GM23338 (cell line): ENCODE results near the gene FBXO46. TPM values are rescaled to one million over a fixed set of nuclear protein-coding genes. Genes with fewer than 3 reads are reported as not detected.

Experiments
- ATAC-seq: fragments of 200-7000 bp; cut with Tn5 transposase; 3 replicates; pipeline ENCODE4 v1.9.1; 2020
- DNase-seq: peaks from one replicate; pipeline ENCODE4 v3.0.0-alpha.2; 2015; ENCODE audit warnings: low spot score
- H2AFZ ChIP-seq: fragments of 200-600 bp; sonication (generic); 2 replicates; pipeline ENCODE4 v1.8.0; 2016; ENCODE audit warnings: antibody characterized with exemption, mild to moderate bottlenecking, moderate library complexity
- H3F3A ChIP-seq: fragments of 200-600 bp; sonication (generic); replicated peaks from 2 replicates; pipeline ENCODE4 v1.8.0; 2017; ENCODE audit warnings: antibody characterized with exemption, mixed run types, low read depth
- H3K27ac ChIP-seq: fragments of 200-600 bp; sonication (generic); 2 replicates; pipeline ENCODE4 v1.6.1; 2016; ENCODE audit warnings: low read depth
- H3K27me3 ChIP-seq: fragments of 200-600 bp; sonication (generic); 2 replicates; pipeline ENCODE4 v1.8.0; 2016; ENCODE audit warnings: mild to moderate bottlenecking, mixed run types, moderate library complexity; ENCODE audit not compliant: insufficient read depth
- H3K36me3 ChIP-seq: fragments of 200-600 bp; sonication (generic); 2 replicates; pipeline ENCODE4 v1.8.0; 2016; ENCODE audit warnings: mild to moderate bottlenecking; ENCODE audit not compliant: insufficient read depth
- H3K4me1 ChIP-seq: fragments of 200-600 bp; sonication (generic); 2 replicates; pipeline ENCODE4 v1.8.0; 2016; ENCODE audit warnings: mild to moderate bottlenecking, moderate library complexity; ENCODE audit not compliant: insufficient read depth
- H3K4me2 ChIP-seq: fragments of 200-600 bp; sonication (generic); 2 replicates; pipeline ENCODE4 v1.7.1; 2017; ENCODE audit warnings: mixed run types
- H3K4me3 ChIP-seq: fragments of 200-600 bp; sonication (generic); 2 replicates; pipeline ENCODE4 v1.6.1; 2016; ENCODE audit warnings: mixed run types
- H3K79me2 ChIP-seq: fragments of 200-600 bp; sonication (generic); replicated peaks from 2 replicates; pipeline ENCODE4 v1.8.0; 2017; ENCODE audit warnings: mild to moderate bottlenecking; ENCODE audit not compliant: insufficient read depth
- H3K9me2 ChIP-seq: fragments of 200-600 bp; sonication (generic); 2 replicates; pipeline ENCODE4 v1.8.0; 2017; ENCODE audit not compliant: insufficient read depth
- H4K20me1 ChIP-seq: fragments of 200-600 bp; sonication (generic); replicated peaks from 2 replicates; pipeline ENCODE4 v1.8.0; 2017; ENCODE audit warnings: mild to moderate bottlenecking; ENCODE audit not compliant: insufficient read depth
- H3K27ac Mint-ChIP-seq: 2 replicates; pipeline ENCODE4 v1.8.0; 2020; ENCODE audit warnings: inconsistent platforms, mild to moderate bottlenecking, moderate library complexity, mixed read lengths
- H3K27me3 Mint-ChIP-seq: 3 replicates; pipeline ENCODE4 v1.8.0; 2022; ENCODE audit warnings: low read depth, mild to moderate bottlenecking, moderate library complexity, mixed read lengths, inconsistent platforms; ENCODE audit not compliant: insufficient read depth, poor library complexity
- H3K36me3 Mint-ChIP-seq: 3 replicates; pipeline ENCODE4 v1.8.0; 2021; ENCODE audit warnings: low read depth, mild to moderate bottlenecking, inconsistent platforms, moderate library complexity, mixed read lengths
- H3K4me1 Mint-ChIP-seq: 3 replicates; pipeline ENCODE4 v1.8.0; 2020; ENCODE audit warnings: mild to moderate bottlenecking, inconsistent platforms, mixed read lengths
- H3K4me3 Mint-ChIP-seq: 3 replicates; pipeline ENCODE4 v1.8.0; 2021; ENCODE audit warnings: moderate library complexity, mild to moderate bottlenecking, inconsistent platforms, mixed read lengths
- H3K9me3 Mint-ChIP-seq: 3 replicates; pipeline ENCODE4 v1.8.0; 2020; ENCODE audit warnings: moderate library complexity, mild to moderate bottlenecking, inconsistent platforms, mixed read lengths
- CREB1 ChIP-seq: fragments of 250-450 bp; sonication (Bioruptor Pico); IDR thresholded peaks from 2 replicates; pipeline ENCODE4 v1.5.0; 2020; ENCODE audit warnings: low read depth, mild to moderate bottlenecking, moderate library complexity
- EZH2 ChIP-seq: fragments of 200-600 bp; sonication (generic); IDR thresholded peaks from one replicate; pipeline ENCODE4 v1.8.0; 2017; ENCODE audit warnings: antibody characterized with exemption, mild to moderate bottlenecking, low read depth; ENCODE audit not compliant: unreplicated experiment
- EZH2phosphoT487 ChIP-seq: fragments of 200-600 bp; sonication (generic); IDR thresholded peaks from one replicate; pipeline ENCODE4 v1.8.1; 2018; ENCODE audit warnings: antibody characterized with exemption; ENCODE audit not compliant: unreplicated experiment
- JUNB ChIP-seq: IDR thresholded peaks from one replicate; pipeline ENCODE4 v1.6.1; 2016; ENCODE audit warnings: antibody characterized with exemption; ENCODE audit not compliant: unreplicated experiment
- NANOG ChIP-seq: IDR thresholded peaks from 2 replicates; pipeline ENCODE4 v1.6.1; 2016; ENCODE audit warnings: antibody characterized with exemption, borderline replicate concordance
- ZNF114 ChIP-seq: fragments of 250-450 bp; sonication (Bioruptor Pico); IDR thresholded peaks from 2 replicates; pipeline ENCODE4 v1.5.0; 2020; ENCODE audit warnings: mild to moderate bottlenecking, moderate library complexity
- polyA plus RNA-seq: library from polyadenylated mRNA; unstranded; fragments of >200 nt; fragmentation: Nextera tagmentation; extraction: Ambion mirVana; gene quantifications from 2 replicates; pipeline ENCODE4 v1.2.1, GENCODE V29; 2016
- total RNA-seq: library from RNA; depleted of rRNA; stranded (reverse); fragments of >200 nt; shearing (Covaris generic); gene quantifications from 2 replicates; pipeline ENCODE4 v1.2.3, GENCODE V29; 2014
- TF ChIP-seq, protein P1 (sequence below): IDR thresholded peaks from one replicate; pipeline ENCODE4 v1.6.1; 2018; ENCODE audit warnings: antibody characterized with exemption; ENCODE audit not compliant: unreplicated experiment
- TF ChIP-seq, protein P2 (sequence below), 2 experiments: fragments of 200-600 bp in 1 of 2; sonication (generic) in 1 of 2; conservative IDR thresholded peaks; 2 replicates each; pipeline versions ENCODE4 v1.5.1 to v1.6.1; 2016 to 2017; ENCODE audit warnings: antibody characterized with exemption in 2 of 2, low read depth in 2 of 2, mild to moderate bottlenecking in 2 of 2, moderate library complexity in 1 of 2
- TF ChIP-seq, protein P3 (sequence below): IDR thresholded peaks from 2 replicates; pipeline ENCODE4 v1.6.1; 2016; ENCODE audit warnings: antibody characterized with exemption
- TF ChIP-seq, protein P4 (sequence below): fragments of 250-450 bp; sonication (Bioruptor Pico); IDR thresholded peaks from 2 replicates; pipeline ENCODE4 v1.5.0; 2020; ENCODE audit warnings: mild to moderate bottlenecking, moderate library complexity

FBXO46 gene
- total and polyA plus RNA-seq, 2 experiments from 2014 or later: 9.4 to 35.8 TPM

DNA sequence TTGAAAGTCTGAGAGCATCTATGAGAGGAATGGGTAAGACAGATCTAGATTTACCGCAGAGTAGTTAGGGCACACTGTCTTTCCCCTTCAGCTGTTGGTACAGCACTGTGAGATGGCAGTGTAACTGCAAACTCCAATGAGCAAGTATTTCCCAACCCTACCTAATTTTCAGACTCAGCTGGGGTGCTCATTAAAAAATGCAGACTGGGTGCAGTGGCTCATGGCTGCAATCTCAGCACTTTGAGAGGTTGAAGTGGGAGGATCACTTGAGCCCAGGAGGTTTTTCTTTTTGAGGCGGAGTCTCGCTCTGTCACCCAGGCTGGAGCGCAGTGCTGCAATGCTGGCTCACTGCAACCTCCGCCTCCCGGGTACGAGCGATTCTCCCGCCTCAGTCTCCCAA lies 25.6 kb downstream of the FBXO46 start (continued):
- TF ChIP-seq, protein P1, sequence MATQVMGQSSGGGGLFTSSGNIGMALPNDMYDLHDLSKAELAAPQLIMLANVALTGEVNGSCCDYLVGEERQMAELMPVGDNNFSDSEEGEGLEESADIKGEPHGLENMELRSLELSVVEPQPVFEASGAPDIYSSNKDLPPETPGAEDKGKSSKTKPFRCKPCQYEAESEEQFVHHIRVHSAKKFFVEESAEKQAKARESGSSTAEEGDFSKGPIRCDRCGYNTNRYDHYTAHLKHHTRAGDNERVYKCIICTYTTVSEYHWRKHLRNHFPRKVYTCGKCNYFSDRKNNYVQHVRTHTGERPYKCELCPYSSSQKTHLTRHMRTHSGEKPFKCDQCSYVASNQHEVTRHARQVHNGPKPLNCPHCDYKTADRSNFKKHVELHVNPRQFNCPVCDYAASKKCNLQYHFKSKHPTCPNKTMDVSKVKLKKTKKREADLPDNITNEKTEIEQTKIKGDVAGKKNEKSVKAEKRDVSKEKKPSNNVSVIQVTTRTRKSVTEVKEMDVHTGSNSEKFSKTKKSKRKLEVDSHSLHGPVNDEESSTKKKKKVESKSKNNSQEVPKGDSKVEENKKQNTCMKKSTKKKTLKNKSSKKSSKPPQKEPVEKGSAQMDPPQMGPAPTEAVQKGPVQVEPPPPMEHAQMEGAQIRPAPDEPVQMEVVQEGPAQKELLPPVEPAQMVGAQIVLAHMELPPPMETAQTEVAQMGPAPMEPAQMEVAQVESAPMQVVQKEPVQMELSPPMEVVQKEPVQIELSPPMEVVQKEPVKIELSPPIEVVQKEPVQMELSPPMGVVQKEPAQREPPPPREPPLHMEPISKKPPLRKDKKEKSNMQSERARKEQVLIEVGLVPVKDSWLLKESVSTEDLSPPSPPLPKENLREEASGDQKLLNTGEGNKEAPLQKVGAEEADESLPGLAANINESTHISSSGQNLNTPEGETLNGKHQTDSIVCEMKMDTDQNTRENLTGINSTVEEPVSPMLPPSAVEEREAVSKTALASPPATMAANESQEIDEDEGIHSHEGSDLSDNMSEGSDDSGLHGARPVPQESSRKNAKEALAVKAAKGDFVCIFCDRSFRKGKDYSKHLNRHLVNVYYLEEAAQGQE: no peak
- TF ChIP-seq, protein P2, sequence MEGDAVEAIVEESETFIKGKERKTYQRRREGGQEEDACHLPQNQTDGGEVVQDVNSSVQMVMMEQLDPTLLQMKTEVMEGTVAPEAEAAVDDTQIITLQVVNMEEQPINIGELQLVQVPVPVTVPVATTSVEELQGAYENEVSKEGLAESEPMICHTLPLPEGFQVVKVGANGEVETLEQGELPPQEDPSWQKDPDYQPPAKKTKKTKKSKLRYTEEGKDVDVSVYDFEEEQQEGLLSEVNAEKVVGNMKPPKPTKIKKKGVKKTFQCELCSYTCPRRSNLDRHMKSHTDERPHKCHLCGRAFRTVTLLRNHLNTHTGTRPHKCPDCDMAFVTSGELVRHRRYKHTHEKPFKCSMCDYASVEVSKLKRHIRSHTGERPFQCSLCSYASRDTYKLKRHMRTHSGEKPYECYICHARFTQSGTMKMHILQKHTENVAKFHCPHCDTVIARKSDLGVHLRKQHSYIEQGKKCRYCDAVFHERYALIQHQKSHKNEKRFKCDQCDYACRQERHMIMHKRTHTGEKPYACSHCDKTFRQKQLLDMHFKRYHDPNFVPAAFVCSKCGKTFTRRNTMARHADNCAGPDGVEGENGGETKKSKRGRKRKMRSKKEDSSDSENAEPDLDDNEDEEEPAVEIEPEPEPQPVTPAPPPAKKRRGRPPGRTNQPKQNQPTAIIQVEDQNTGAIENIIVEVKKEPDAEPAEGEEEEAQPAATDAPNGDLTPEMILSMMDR (conservative IDR thresholded peaks at IDR 0.05; ENCODE audit: low read depth in 2 of 2): no peak

DNA sequence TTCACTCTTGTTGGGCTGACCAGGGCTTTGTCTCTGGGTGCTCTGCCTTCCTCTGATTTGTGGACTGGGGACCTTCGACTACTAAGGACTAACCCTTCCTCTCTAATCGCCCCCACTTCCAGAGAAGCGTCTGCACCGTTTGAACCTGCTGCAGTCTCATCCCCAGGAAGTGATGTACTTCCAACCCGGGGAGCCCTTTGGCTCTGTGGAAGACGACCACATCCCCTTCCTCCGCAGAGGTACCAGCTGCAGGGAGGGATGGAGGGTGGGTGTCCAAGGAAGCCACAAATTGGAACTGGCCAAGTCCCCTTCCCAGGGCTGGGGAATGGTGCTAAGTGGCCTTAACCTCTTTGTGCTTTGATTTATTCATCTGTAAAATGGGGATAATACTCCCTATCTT lies 29.0 kb downstream of the FBXO46 start:
- Mint-ChIP-seq H3K27ac (no peak overlapping the region), H3K9me3 (peaks cover 3% of the 10 kb centered on the region; the same call in 2 of the 3 replicates), H3K36me3 (peaks cover 47% of the 10 kb centered on the region), H3K4me1 (no peaks in the 10 kb centered on the region), H3K4me3 (no peak overlapping the region), H3K27me3 (peaks cover 4% of the 10 kb centered on the region)
- H3K4me1 ChIP-seq: no peaks in the 10 kb centered on the region
- no peak overlapping the region for H3K4me3 ChIP-seq
- H3K79me2 ChIP-seq: no peaks in the 10 kb centered on the region
- 0 out of 2 replicates have a peak, but pooled peaks cover 6% of the 10 kb centered on the region for H3F3A ChIP-seq
- no peak overlapping the region for H2AFZ ChIP-seq
- H3K36me3 ChIP-seq: peaks cover 5% of the 10 kb centered on the region; the same call in 1 of the 2 replicates
- no peaks in the 10 kb centered on the region for H3K9me2 ChIP-seq
- H3K27me3 ChIP-seq: no peaks in the 10 kb centered on the region
- ATAC-seq (no peak), DNase-seq (no peak)
- no peaks in the 10 kb centered on the region; the same call in 1 of the 2 replicates for H4K20me1 ChIP-seq
- H3K27ac ChIP-seq: no peak overlapping the region
- H3K4me2 ChIP-seq: no peak overlapping the region
- no peak for TF ChIP-seq JUNB
- TF ChIP-seq, protein P3, sequence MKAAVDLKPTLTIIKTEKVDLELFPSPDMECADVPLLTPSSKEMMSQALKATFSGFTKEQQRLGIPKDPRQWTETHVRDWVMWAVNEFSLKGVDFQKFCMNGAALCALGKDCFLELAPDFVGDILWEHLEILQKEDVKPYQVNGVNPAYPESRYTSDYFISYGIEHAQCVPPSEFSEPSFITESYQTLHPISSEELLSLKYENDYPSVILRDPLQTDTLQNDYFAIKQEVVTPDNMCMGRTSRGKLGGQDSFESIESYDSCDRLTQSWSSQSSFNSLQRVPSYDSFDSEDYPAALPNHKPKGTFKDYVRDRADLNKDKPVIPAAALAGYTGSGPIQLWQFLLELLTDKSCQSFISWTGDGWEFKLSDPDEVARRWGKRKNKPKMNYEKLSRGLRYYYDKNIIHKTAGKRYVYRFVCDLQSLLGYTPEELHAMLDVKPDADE: no peak
- no peak for TF ChIP-seq EZH2phosphoT487
- TF ChIP-seq EZH2: no peak
- TF ChIP-seq NANOG: no peak
- TF ChIP-seq ZNF114 (CRISPR knock-in tag): no peak
- no peak for TF ChIP-seq CREB1 (CRISPR knock-in tag)
- TF ChIP-seq, protein P4, sequence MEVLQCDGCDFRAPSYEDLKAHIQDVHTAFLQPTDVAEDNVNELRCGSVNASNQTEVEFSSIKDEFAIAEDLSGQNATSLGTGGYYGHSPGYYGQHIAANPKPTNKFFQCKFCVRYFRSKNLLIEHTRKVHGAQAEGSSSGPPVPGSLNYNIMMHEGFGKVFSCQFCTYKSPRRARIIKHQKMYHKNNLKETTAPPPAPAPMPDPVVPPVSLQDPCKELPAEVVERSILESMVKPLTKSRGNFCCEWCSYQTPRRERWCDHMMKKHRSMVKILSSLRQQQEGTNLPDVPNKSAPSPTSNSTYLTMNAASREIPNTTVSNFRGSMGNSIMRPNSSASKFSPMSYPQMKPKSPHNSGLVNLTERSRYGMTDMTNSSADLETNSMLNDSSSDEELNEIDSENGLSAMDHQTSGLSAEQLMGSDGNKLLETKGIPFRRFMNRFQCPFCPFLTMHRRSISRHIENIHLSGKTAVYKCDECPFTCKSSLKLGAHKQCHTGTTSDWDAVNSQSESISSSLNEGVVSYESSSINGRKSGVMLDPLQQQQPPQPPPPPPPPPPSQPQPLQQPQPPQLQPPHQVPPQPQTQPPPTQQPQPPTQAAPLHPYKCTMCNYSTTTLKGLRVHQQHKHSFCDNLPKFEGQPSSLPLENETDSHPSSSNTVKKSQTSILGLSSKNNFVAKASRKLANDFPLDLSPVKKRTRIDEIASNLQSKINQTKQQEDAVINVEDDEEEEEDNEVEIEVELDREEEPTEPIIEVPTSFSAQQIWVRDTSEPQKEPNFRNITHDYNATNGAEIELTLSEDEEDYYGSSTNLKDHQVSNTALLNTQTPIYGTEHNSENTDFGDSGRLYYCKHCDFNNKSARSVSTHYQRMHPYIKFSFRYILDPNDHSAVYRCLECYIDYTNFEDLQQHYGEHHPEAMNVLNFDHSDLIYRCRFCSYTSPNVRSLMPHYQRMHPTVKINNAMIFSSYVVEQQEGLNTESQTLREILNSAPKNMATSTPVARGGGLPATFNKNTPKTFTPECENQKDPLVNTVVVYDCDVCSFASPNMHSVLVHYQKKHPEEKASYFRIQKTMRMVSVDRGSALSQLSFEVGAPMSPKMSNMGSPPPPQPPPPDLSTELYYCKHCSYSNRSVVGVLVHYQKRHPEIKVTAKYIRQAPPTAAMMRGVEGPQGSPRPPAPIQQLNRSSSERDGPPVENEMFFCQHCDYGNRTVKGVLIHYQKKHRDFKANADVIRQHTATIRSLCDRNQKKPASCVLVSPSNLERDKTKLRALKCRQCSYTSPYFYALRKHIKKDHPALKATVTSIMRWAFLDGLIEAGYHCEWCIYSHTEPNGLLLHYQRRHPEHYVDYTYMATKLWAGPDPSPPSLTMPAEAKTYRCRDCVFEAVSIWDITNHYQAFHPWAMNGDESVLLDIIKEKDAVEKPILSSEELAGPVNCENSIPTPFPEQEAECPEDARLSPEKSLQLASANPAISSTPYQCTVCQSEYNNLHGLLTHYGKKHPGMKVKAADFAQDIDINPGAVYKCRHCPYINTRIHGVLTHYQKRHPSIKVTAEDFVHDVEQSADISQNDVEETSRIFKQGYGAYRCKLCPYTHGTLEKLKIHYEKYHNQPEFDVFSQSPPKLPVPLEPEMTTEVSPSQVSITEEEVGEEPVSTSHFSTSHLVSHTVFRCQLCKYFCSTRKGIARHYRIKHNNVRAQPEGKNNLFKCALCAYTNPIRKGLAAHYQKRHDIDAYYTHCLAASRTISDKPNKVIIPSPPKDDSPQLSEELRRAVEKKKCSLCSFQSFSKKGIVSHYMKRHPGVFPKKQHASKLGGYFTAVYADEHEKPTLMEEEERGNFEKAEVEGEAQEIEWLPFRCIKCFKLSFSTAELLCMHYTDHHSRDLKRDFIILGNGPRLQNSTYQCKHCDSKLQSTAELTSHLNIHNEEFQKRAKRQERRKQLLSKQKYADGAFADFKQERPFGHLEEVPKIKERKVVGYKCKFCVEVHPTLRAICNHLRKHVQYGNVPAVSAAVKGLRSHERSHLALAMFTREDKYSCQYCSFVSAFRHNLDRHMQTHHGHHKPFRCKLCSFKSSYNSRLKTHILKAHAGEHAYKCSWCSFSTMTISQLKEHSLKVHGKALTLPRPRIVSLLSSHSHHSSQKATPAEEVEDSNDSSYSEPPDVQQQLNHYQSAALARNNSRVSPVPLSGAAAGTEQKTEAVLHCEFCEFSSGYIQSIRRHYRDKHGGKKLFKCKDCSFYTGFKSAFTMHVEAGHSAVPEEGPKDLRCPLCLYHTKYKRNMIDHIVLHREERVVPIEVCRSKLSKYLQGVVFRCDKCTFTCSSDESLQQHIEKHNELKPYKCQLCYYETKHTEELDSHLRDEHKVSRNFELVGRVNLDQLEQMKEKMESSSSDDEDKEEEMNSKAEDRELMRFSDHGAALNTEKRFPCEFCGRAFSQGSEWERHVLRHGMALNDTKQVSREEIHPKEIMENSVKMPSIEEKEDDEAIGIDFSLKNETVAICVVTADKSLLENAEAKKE (CRISPR knock-in tag): no peak
